Umbilical cord (tissue), 2 donors: ENCODE measurements around the gene SELL. TPM values are rescaled to one million over a fixed set of nuclear protein-coding genes. Genes with fewer than 3 reads are reported as not detected.
"Not testable (repeated sequence)": the region's sequence is repeated elsewhere in the genome, so short reads cannot be mapped to it uniquely, and the experiment has no call there.

ENCODE experiments used
- DNase-seq: peaks from one replicate; pipeline ENCODE4 v3.0.0-alpha.2; 2015; ENCODE audit warnings: low spot score
- total RNA-seq: library from RNA; depleted of rRNA; stranded (reverse); fragments of >200 nt; gene quantifications from one replicate; pipeline ENCODE4 v1.2.3, GENCODE V29; 2014; ENCODE audit warnings: low replicate concordance; ENCODE audit not compliant: insufficient read depth

Gene SELL
- total RNA-seq, 1 donor from 2014 or later, result 3.1 TPM

GRCh38 chr1:169670244-169670643, 41.2 kb downstream of the SELL start:
- DNase-seq, result not testable (repeated sequence)

- not testable (repeated sequence) for DNase-seq
Measured at GRCh38 chr1:169667699-169668596, 43.5 kb downstream of the SELL start.

- not testable (repeated sequence) for DNase-seq
Measured at GRCh38 chr1:169667227-169667639, 44.2 kb downstream of the SELL start.

GRCh38 chr1:169662680-169663079, 48.7 kb downstream of the SELL start:
- DNase-seq, result not testable (repeated sequence)

GRCh38 chr1:169661066-169661465, 50.4 kb downstream of the SELL start:
- DNase-seq, result not testable (repeated sequence)

- not testable (repeated sequence) for DNase-seq
Measured at GRCh38 chr1:169658777-169659176, 52.6 kb downstream of the SELL start.

- DNase-seq, result no peak
Measured at GRCh38 chr1:169653873-169654272, 57.5 kb downstream of the SELL start.

- DNase-seq, result no peak
Measured at GRCh38 chr1:169651035-169651434, 60.4 kb downstream of the SELL start.

GRCh38 chr1:169650551-169650950, 60.9 kb downstream of the SELL start:
- no peak for DNase-seq

GRCh38 chr1:169648709-169649108, 62.7 kb downstream of the SELL start:
- DNase-seq, result no peak

GRCh38 chr1:169648187-169648586, 63.2 kb downstream of the SELL start:
- DNase-seq, result no peak

- no peak for DNase-seq
Measured at GRCh38 chr1:169647512-169647911, 63.9 kb downstream of the SELL start.

GRCh38 chr1:169644297-169644696, 67.1 kb downstream of the SELL start:
- no peak for DNase-seq

Other genes with a start within 250 kb of the SELL start
- gene SLC19A2, start 225.7 kb downstream of the SELL start, total RNA-seq, result 19.5 TPM
- 2.9 TPM for gene F5, start 125.1 kb downstream of the SELL start, total RNA-seq
- gene SELP, start 81.5 kb downstream of the SELL start, total RNA-seq, result 7.9 TPM
- gene SELE, start 22.5 kb upstream of the SELL start, total RNA-seq, result 3.6 TPM
- 3.9 TPM for gene METTL18, start 83.3 kb upstream of the SELL start, total RNA-seq
- gene SCYL3, start 182.3 kb upstream of the SELL start, total RNA-seq, result 15.9 TPM